HUES6 (cell line): ENCODE results near the gene BLOC1S3.

Experiments used
- H3K27ac ChIP-seq: 2 replicates; pipeline ENCODE4 v1.7.0; 2013; ENCODE audit warnings: low read depth, mild to moderate bottlenecking, low read length, inconsistent platforms
- H3K27me3 ChIP-seq: 2 replicates; pipeline ENCODE4 v1.6.1; 2013; ENCODE audit warnings: low read length; ENCODE audit not compliant: control insufficient read depth, insufficient read depth
- H3K36me3 ChIP-seq: 2 replicates; pipeline ENCODE4 v1.6.1; 2013; ENCODE audit warnings: low read length; ENCODE audit not compliant: control insufficient read depth, insufficient read depth
- H3K4me1 ChIP-seq: 2 replicates; pipeline ENCODE4 v1.6.1; 2013; ENCODE audit warnings: low read length; ENCODE audit not compliant: control insufficient read depth, insufficient read depth
- H3K4me3 ChIP-seq: 2 replicates; pipeline ENCODE4 v1.5.1; 2013; ENCODE audit warnings: low read depth, low read length
- H3K9ac ChIP-seq: one replicate; pipeline ENCODE4 v1.6.1; 2013; ENCODE audit warnings: mild to moderate bottlenecking, low read length
- H3K9me3 ChIP-seq: 2 replicates; pipeline ENCODE4 v1.6.1; 2013; ENCODE audit warnings: low read depth, low read length; ENCODE audit not compliant: control insufficient read depth, insufficient read depth

Gene BLOC1S3

DNA sequence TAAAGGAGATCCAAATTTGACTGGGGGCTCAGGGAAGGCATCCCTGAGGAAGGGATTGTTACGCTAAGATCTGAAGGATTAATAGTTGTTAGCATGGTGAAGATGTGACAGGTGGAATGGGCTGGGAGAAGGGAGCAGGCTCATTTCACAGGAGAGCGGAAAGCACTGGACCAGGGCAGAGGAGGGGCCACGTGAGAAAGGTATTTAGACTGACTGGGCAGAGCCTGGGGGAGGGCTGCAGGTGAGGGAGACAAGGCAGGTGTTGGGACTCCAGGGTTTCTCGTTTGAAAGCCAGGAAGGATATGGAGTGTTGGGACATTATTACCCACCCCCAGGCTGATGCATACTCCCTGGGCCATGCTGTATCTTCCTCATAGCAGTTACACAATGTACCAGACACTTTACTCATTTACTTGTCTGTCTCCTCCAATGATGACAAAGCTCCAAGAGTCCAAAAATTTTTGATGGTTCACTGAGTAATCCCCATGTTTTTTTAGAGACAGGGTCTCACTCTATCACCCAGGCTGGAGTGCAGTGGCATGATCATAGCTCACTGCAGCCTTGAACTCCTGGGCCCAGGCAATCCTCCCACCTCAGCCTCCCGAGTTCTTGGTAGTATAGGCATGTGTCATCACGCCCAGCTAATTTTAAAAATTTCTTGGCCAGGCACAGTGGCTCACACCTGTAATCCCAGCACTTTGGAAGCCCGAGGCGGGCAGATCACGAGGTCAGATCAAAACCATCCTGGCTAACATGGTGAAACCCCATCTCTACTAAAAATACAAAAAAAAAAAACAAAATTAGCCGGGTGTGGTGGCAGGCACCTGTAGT, 2.9 kb upstream of the BLOC1S3 start:
- Histone ChIP-seq H3K27me3 (no peaks in the 10 kb centered on the region), H3K27ac (no peak overlapping the region), H3K36me3 (no peaks in the 10 kb centered on the region), H3K4me3 (no peak overlapping the region), H3K4me1 (no peaks in the 10 kb centered on the region; the same call in 1 of the 2 replicates), H3K9ac (no peak overlapping the region), H3K9me3 (no peaks in the 10 kb centered on the region)

DNA sequence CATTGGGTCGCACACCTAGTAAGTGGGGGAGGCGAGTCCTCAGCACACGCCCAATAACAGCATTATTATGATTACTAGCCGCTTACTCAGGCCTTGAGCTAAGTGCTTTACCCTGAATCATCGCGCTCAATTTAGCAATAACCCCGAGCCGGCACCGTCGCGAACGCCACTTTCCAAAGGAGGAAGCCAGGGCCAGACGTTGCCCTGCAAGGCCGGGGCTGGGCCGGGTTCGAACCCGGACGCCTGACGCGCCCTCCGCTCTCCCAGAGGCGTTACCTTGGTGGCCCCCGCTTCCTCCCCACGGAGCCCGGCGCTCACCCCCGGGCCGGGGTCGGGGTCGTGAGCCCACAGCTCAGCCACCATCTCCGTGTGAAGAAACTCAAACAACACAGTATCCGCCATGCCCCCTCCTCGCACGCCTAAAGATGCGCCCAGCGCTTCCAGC, 745 bp upstream of the BLOC1S3 start, which contains the start of gene TRAPPC6A:
Gene TRAPPC6A (minus strand): TSS at position 421 of the 445 bp plus-strand sequence. CDS start 19 bp downstream, at position 402.
- peak within 1 kb of the TSS; percentile 87 for H3K4me3 ChIP-seq
- peaks cover 2% of the 10 kb centered on the region; the same call in 1 of the 2 replicates for H3K36me3 ChIP-seq
- H3K9me3 ChIP-seq: no peaks in the 10 kb centered on the region
- H3K4me1 ChIP-seq: no peaks in the 10 kb centered on the region
- H3K27me3 ChIP-seq: no peaks in the 10 kb centered on the region
- peak within 1 kb of the TSS; percentile 78 for H3K9ac ChIP-seq
- H3K27ac ChIP-seq: peak within 1 kb of the TSS; percentile 37

DNA sequence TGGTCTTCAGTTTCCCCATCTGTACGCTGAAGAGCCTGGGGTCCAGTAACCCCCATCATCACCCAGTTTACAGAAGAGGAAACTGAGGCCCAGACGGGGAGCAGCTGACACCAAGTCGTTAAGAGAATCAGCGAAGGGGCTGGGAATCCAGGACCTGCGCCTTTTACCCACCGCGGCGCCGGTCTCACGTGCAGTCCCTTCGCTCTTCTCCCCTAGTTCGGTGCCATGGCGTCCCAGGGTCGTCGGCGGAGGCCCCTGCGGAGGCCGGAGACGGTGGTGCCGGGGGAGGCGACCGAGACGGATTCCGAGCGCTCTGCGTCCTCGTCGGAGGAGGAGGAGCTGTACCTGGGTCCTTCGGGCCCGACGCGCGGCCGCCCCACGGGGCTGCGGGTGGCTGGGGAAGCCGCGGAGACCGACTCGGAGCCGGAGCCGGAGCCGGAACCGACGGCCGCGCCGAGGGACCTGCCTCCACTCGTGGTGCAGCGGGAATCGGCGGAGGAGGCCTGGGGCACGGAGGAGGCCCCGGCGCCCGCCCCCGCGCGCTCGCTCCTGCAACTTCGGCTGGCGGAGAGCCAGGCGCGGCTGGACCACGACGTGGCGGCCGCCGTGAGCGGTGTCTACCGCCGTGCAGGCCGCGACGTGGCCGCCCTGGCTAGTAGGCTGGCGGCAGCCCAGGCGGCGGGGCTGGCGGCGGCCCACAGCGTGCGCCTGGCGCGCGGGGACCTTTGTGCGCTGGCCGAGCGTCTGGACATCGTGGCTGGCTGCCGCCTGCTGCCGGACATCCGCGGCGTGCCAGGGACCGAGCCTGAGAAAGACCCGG, 698 bp downstream of the BLOC1S3 start:
- H3K27ac ChIP-seq: peak overlapping the region; percentile 37; the same call in 1 of the 2 replicates

DNA sequence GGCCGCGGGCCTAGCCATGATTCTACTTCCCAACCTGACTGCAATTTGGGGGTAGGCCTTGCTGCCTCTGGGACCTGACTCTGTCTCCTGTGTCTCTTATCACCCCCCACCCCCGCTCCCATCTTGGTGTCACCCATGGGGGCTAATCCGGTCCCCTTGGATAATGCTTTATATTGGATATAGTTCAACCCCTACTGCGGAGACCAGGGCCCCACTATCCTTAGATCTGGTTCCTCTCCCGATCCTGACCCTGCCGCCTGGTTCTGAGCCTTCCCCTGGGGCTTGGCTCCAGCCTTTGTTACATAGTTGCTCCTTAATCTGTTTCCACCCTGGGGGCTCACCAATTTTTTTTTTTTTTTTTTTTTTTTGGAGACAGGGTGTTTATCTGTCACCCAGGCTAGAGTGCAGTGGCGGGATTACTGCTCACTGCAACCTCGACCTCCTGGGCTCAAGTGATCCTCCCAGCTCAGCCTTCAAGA, 1.3 kb downstream of the BLOC1S3 start:
- Histone ChIP-seq H3K36me3 (peaks cover 2% of the 10 kb centered on the region; the same call in 1 of the 2 replicates), H3K9me3 (no peaks in the 10 kb centered on the region), H3K27ac (no peak overlapping the region), H3K4me3 (peak overlapping the region; percentile 87), H3K27me3 (no peaks in the 10 kb centered on the region), H3K9ac (peak overlapping the region; percentile 77), H3K4me1 (no peaks in the 10 kb centered on the region)

More for the DNA sequence above, 698 bp downstream of the BLOC1S3 start:
- Histone ChIP-seq H3K36me3 (peaks cover 2% of the 10 kb centered on the region; the same call in 1 of the 2 replicates), H3K4me1 (no peaks in the 10 kb centered on the region), H3K27me3 (no peaks in the 10 kb centered on the region), H3K9ac (peak overlapping the region; percentile 77), H3K9me3 (no peaks in the 10 kb centered on the region), H3K4me3 (peak overlapping the region; percentile 87)

DNA sequence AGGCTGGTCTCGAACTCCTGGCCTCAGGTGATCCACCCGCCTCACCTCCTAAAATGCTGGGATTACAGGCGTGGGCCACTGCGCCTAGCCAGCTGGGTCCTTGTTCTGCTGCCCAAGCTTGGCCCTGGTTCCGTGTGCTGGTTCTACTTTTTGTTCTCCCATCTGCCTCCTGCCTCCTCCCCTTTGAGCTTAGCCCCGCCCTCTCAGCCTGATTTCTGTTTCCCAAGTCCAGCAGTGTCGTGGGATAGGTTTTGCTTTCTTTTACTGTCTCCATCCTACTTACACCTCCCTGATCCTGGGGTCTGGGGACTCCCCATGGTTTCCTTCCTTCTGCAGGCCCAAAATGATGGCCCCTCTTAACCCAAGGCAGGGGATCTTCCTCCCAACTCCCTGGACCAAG, 2.4 kb downstream of the BLOC1S3 start:
- Histone ChIP-seq H3K4me3 (no peak overlapping the region), H3K27ac (no peak overlapping the region), H3K9me3 (no peaks in the 10 kb centered on the region), H3K9ac (no peak overlapping the region), H3K36me3 (peaks cover 2% of the 10 kb centered on the region; the same call in 1 of the 2 replicates), H3K4me1 (no peaks in the 10 kb centered on the region), H3K27me3 (no peaks in the 10 kb centered on the region)

DNA sequence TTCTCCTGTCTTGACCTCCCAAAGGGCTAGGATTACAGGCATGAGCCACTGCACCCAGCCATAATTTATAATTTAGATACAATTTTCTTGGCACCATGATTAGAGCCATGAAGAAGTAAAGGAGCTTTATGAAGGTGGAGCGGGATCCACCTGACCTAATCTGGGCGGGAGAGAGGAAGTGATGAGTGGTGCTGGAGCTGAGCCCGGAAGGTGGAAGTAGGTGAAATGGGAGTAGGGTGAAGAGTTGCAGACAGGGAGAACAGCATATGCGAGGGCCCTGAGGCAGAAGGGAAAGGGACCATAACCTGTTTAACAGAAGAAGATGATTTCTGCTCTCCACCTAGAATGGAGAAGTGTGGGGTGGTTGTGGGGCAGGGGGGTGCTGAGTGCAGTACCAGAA, 4.2 kb downstream of the BLOC1S3 start:
- H3K9me3 ChIP-seq: no peaks in the 10 kb centered on the region
- no peak overlapping the region for H3K27ac ChIP-seq
- H3K4me1 ChIP-seq: 0 out of 2 replicates have a peak, but pooled peaks cover 3% of the 10 kb centered on the region
- H3K27me3 ChIP-seq: no peaks in the 10 kb centered on the region
- H3K4me3 ChIP-seq: no peak overlapping the region
- H3K36me3 ChIP-seq: peaks cover 2% of the 10 kb centered on the region; the same call in 1 of the 2 replicates
- H3K9ac ChIP-seq: no peak overlapping the region

DNA sequence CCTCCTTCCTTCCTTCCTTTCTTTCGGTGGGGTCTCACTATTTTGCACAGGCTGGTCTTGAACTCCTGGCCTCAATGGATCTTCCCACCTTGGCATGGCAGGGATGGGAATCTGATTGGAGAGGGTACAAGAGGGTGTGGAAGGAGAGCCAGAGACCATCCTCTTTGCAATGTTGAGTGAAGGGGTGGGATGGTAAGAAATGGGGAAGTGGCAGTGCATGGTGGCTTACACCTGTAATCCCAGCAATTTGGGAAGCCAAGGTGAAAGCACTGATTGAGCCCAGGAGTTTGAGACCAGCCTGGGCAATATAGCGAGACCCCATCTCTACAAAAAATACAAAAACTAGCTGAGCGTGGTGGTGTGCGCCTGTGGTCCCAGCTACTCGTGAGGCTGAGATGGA, 5.5 kb downstream of the BLOC1S3 start:
- Histone ChIP-seq H3K9ac (no peak overlapping the region), H3K4me3 (no peak overlapping the region), H3K9me3 (no peaks in the 10 kb centered on the region), H3K4me1 (0 out of 2 replicates have a peak, but pooled peaks cover 3% of the 10 kb centered on the region), H3K36me3 (peaks cover 2% of the 10 kb centered on the region; the same call in 1 of the 2 replicates), H3K27ac (no peak overlapping the region), H3K27me3 (no peaks in the 10 kb centered on the region)

DNA sequence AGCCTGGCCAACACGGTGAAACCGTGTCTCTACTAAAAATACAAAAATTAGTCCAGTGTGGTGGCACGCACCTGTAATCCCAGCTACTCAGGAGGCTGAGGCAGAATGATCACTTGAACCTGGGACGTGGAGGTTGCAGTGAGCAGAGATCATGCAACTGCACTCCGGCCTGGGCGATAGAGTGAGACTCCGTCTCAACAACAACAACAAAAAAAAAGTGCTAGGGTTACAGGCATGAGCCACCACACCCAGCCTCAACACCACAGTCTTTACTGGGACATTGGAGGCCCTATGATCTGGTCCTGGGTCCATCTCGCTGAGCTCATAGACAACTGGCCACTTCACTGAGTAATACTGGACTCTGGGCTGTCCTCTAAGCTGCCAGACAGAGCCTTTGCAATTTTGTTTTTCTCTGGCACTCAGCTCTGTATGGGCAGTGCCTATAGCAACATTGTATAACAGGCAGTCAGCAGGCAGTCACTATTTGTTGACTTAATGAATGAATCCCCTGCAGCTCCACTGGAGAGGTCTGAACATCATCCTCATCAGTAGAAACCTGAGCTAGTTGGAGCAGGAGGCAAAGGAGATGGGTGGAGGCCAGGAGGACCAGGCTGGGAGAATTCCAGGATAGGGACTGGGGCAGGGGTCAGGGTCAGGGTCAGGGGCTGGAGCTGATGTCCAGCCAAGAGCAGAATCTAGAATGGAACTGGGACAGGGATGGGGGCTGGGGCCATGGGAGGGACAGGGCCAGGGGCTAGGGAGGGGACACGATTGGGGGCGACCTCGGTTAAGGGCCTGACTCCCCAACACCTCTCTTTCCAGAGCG, 8.1 kb downstream of the BLOC1S3 start:
- Histone ChIP-seq H3K36me3 (no peaks in the 10 kb centered on the region), H3K9me3 (no peaks in the 10 kb centered on the region), H3K27ac (no peak overlapping the region), H3K4me3 (no peak overlapping the region), H3K9ac (no peak overlapping the region), H3K27me3 (no peaks in the 10 kb centered on the region), H3K4me1 (0 out of 2 replicates have a peak, but pooled peaks cover 3% of the 10 kb centered on the region)

DNA sequence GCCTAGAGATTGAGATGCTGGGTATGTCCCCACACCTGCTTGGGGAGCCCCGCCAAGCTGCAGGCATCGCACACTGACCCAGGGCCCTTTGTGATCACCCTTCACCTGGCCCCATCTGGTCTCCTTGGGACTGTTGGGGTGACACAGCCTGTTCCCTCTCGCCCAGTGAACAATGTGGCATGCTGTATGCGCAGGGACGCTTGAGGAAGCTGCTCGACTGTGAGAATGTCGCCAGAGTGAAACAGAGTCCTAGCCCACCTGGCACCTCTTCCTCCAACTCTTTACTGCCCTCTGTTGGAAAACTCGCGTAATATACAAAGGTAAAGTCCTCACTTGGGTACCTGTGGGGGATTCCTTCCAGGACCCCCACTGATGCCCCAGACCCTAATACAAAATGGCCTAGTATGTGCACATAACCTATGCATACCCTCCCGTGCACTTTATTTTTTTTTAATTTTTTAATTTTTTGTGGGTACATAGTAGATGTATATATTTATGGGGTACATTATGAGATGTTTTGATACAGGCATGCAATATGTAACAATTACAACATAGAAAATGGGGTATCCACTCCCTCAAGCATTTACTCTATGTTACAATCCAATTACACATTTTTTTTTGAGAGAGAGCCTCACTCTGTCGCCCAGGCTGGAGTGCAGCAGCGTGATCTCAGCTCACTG, 9.0 kb downstream of the BLOC1S3 start:
- Histone ChIP-seq H3K27ac (no peak overlapping the region), H3K9ac (no peak overlapping the region), H3K27me3 (no peaks in the 10 kb centered on the region), H3K36me3 (no peaks in the 10 kb centered on the region), H3K4me3 (no peak overlapping the region), H3K4me1 (0 out of 2 replicates have a peak, but pooled peaks cover 3% of the 10 kb centered on the region), H3K9me3 (no peaks in the 10 kb centered on the region)

DNA sequence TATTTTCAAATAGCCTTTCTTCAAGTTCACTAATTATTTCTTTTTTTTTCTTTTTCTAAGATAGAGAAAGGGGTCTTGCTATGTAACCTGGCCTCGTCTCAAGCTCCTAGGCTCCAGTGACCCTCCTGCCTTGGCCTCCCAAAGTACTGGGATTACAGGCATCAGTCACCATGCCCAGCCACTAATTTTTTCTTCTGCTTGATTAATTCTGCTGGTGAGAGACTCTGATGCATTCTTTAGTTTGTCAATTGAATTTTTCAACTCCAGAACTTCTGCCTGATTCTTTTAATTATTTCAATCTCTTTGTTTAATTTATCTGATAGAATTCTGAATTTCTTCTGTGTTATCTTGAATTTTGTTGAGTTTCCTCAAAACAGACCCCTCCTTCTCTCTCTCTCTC, 11.4 kb downstream of the BLOC1S3 start:
- Histone ChIP-seq H3K4me3 (no peak overlapping the region), H3K9ac (no peak overlapping the region), H3K27ac (no peak overlapping the region), H3K4me1 (0 out of 2 replicates have a peak, but pooled peaks cover 3% of the 10 kb centered on the region), H3K9me3 (no peaks in the 10 kb centered on the region), H3K27me3 (no peaks in the 10 kb centered on the region), H3K36me3 (no peaks in the 10 kb centered on the region)
